OCI-LY1 (cell line): ENCODE measurements around the gene SDK2.

Experiments used
- CTCF ChIP-seq: fragments of 200-600 bp; sonication (generic), shearing (Covaris generic); IDR thresholded peaks from 2 replicates; pipeline ENCODE4 v1.5.1; 2017; ENCODE audit warnings: mild to moderate bottlenecking, antibody characterized with exemption, low read length, moderate library complexity, mixed read lengths
- EZH2 ChIP-seq: fragments of 200-600 bp; sonication (generic), shearing (Covaris generic); IDR thresholded peaks from 2 replicates; pipeline ENCODE4 v1.8.0; 2017; ENCODE audit warnings: borderline replicate concordance, mixed run types, mild to moderate bottlenecking, antibody characterized with exemption, low read length, moderate library complexity, mixed read lengths

- no peak for TF ChIP-seq CTCF
- TF ChIP-seq EZH2, result no peak
Measured at GRCh38 chr17:73474370-73474988, 169.8 kb downstream of the SDK2 start.
